ENCODE measurements around the gene ZKSCAN4.

Gene ZKSCAN4

DNA sequence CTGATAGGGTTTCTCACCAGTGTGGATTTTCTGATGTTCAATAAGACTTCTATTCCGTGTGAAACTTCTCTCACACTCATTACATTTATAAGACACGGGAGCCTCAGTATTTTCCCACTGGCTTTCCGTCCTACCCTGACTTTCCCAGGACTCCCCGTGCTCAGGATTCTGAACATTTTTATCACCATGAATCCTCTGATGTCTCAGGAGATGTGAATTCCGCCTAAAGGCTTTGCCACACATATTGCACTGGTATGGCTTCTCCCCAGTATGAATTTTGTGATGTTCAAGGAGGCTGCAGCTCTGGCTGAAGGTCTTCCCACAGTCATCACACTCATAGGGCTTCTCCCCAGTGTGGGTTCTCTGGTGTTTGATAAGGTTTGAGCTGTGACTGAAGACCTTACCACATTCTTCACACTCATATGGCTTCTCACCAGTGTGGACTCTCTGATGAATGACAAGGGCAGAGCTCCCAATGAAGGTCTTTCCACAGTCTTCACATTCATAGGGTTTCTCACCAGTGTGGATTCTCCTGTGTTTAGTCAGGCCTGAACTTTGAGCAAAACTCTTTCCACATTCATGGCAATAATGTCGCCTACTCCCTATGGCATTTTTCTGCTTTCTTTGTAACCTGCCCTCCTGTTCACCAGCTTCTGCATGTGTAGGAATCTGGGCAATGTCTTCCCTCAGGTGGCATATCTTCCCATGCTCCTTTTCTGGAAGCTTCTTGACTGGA is 6.7 kb downstream of the ZKSCAN4 start:
- peaks cover 37% of the 10 kb centered on the region for H3K36me3 ChIP-seq (ENCODE audit: insufficient read depth, low read length)
- H3K9me3 ChIP-seq (ENCODE audit: low read length) = no peaks in the 10 kb centered on the region
- no peak overlapping the region for H3K9ac ChIP-seq (ENCODE audit: low read length)
- no peaks in the 10 kb centered on the region for H3K27me3 ChIP-seq (ENCODE audit: control insufficient read depth in 1 of 2, insufficient read depth in 2 of 2, low read length in 2 of 2)
- H3K4me1 ChIP-seq (ENCODE audit: insufficient read depth, low read length) = peaks cover 3% of the 10 kb centered on the region
- H3K27ac ChIP-seq (ENCODE audit: low read depth, low read length) = no peak overlapping the region
- H3K4me3 ChIP-seq (ENCODE audit: low read depth in 1 of 2, low read length in 2 of 2) = no peak overlapping the region

- Histone ChIP-seq H3K36me3 (ENCODE audit: insufficient read depth, low read length) (peaks cover 37% of the 10 kb centered on the region), H3K4me1 (ENCODE audit: insufficient read depth, low read length) (no peaks in the 10 kb centered on the region), H3K27ac (ENCODE audit: low read depth, low read length) (no peak overlapping the region), H3K9ac (ENCODE audit: low read length) (no peak overlapping the region), H3K27me3 (ENCODE audit: control insufficient read depth in 1 of 2, insufficient read depth in 2 of 2, low read length in 2 of 2) (no peaks in the 10 kb centered on the region), H3K4me3 (ENCODE audit: low read depth in 1 of 2, low read length in 2 of 2) (no peak overlapping the region), H3K9me3 (ENCODE audit: low read length) (no peaks in the 10 kb centered on the region)
Observed at GRCh38 chr6:28243946-28244345, 8.1 kb downstream of the ZKSCAN4 start.

DNA sequence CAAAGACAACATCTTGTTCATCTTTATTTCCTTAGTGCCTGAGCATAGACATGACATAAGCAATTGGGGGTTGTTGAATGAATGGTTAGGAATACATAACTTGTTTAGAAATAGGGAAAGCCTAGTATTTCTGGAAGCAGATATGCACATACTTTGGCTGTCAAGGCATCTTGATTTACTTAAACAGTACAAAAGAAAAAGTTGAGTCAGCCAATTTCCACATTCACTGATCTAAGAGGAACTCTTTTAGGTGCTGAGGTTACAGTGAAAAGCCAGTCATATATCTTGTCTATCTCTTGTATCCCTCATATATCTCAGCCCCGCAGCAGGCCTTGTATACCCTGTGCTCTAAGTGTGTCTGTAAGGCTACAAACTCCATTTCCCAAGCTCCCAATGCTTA is 11.6 kb downstream of the ZKSCAN4 start:
- no peak overlapping the region for H3K27ac ChIP-seq (ENCODE audit: low read depth, low read length)
- no peaks in the 10 kb centered on the region for H3K9me3 ChIP-seq (ENCODE audit: low read length)
- no peaks in the 10 kb centered on the region for H3K4me1 ChIP-seq (ENCODE audit: insufficient read depth, low read length)
- H3K9ac ChIP-seq (ENCODE audit: low read length) = no peak overlapping the region
- peaks cover 10% of the 10 kb centered on the region for H3K36me3 ChIP-seq (ENCODE audit: insufficient read depth, low read length)
- no peak overlapping the region for H3K4me3 ChIP-seq (ENCODE audit: low read depth in 1 of 2, low read length in 2 of 2)
- no peaks in the 10 kb centered on the region for H3K27me3 ChIP-seq (ENCODE audit: control insufficient read depth in 1 of 2, insufficient read depth in 2 of 2, low read length in 2 of 2)

DNA sequence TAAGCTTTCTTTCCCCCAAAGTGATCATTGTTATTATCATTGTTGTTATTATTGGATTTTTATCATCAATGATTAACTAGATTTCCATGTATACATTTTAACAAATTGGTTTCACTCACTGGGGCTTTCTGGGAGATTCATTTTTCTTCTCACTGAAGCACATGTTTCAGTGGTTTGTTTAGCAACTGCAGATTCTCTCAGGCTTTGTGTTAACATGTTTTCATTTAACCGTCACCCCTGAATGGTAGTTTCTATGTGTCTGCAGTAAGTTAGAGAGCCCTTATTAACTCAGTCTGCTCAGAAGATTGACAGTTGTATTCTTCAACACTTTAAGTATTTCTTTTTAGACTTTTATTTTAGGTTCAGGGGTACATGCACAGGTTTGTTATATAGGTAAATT is 12.4 kb downstream of the ZKSCAN4 start:
- H3K9me3 ChIP-seq (ENCODE audit: low read length) = no peaks in the 10 kb centered on the region
- no peak overlapping the region for H3K27ac ChIP-seq (ENCODE audit: low read depth, low read length)
- no peak overlapping the region for H3K9ac ChIP-seq (ENCODE audit: low read length)
- no peak overlapping the region for H3K4me3 ChIP-seq (ENCODE audit: low read depth in 1 of 2, low read length in 2 of 2)
- H3K36me3 ChIP-seq (ENCODE audit: insufficient read depth, low read length) = peaks cover 2% of the 10 kb centered on the region
- no peaks in the 10 kb centered on the region for H3K27me3 ChIP-seq (ENCODE audit: control insufficient read depth in 1 of 2, insufficient read depth in 2 of 2, low read length in 2 of 2)
- no peaks in the 10 kb centered on the region for H3K4me1 ChIP-seq (ENCODE audit: insufficient read depth, low read length)

DNA sequence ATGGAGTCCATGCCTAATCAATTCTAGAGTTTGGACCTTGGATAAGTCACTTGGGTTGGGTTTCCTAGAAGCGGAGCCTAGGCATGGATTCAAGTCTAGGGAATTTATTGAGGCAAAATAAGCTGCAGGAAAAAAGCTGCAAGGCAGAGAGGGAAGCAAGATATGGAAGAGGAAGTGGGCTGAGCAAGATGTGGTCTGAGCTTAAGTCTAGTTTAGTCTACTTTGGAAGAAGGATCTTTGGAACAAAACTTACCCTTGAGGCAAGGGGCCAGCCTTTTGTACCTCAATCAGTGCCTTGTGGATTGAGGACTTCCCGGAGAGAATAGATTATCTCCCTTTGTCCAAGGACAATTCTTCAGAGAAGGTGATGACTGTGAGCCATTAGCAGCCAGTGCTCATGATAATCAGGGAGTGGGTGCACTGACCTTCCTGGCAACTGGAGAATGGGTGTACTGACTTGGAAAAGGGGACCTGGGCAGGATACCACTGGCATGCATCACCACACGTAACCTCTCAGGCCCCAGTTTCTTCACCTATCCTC is 16.1 kb downstream of the ZKSCAN4 start:
- no peak overlapping the region for H3K27ac ChIP-seq (ENCODE audit: low read depth, low read length)
- H3K4me1 ChIP-seq (ENCODE audit: insufficient read depth, low read length) = no peaks in the 10 kb centered on the region
- no peaks in the 10 kb centered on the region for H3K27me3 ChIP-seq (ENCODE audit: control insufficient read depth in 1 of 2, insufficient read depth in 2 of 2, low read length in 2 of 2)
- no peaks in the 10 kb centered on the region for H3K9me3 ChIP-seq (ENCODE audit: low read length)
- no peak overlapping the region for H3K9ac ChIP-seq (ENCODE audit: low read length)
- peaks cover 19% of the 10 kb centered on the region for H3K36me3 ChIP-seq (ENCODE audit: insufficient read depth, low read length)
- no peak overlapping the region for H3K4me3 ChIP-seq (ENCODE audit: low read depth in 1 of 2, low read length in 2 of 2)

DNA sequence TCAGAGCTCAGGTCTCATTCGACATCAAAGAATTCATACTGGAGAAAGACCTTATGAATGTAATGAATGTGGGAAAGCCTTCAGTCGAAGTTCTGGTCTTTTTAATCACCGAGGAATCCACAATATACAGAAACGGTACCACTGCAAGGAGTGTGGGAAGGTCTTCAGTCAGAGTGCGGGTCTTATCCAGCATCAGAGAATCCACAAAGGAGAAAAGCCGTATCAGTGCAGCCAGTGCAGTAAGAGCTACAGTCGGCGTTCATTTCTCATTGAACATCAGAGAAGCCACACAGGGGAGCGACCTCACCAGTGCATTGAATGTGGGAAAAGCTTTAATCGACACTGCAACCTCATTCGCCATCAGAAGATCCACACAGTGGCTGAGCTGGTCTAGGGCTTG is 19.3 kb downstream of the ZKSCAN4 start:
- no peaks in the 10 kb centered on the region for H3K27me3 ChIP-seq (ENCODE audit: control insufficient read depth in 1 of 2, insufficient read depth in 2 of 2, low read length in 2 of 2)
- H3K36me3 ChIP-seq (ENCODE audit: insufficient read depth, low read length) = peaks cover 47% of the 10 kb centered on the region
- H3K27ac ChIP-seq (ENCODE audit: low read depth, low read length) = no peak overlapping the region
- no peak overlapping the region for H3K9ac ChIP-seq (ENCODE audit: low read length)
- H3K4me1 ChIP-seq (ENCODE audit: insufficient read depth, low read length) = no peaks in the 10 kb centered on the region
- H3K9me3 ChIP-seq (ENCODE audit: low read length) = no peaks in the 10 kb centered on the region
- H3K4me3 ChIP-seq (ENCODE audit: low read depth in 1 of 2, low read length in 2 of 2) = no peak overlapping the region

DNA sequence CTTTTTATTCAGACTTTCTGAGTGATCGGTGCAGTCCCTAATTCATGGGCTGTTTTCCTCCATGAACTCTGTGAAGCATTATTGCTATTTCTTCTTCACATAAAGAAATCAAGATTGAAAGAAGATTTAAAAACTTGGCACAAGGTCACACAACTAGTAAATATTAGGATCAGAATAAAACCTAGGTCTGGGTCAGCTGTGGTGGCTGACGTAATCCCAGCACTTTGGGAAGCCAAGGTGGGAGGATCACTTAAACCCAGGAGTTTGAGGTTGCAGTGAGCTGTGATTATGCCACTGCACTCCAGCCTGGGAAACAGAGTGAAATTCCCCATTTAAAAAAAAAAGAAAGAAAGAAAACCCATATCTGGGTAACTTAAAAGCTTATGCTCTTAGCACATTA is 25.6 kb downstream of the ZKSCAN4 start:
- Histone ChIP-seq H3K9me3 (ENCODE audit: low read length) (no peaks in the 10 kb centered on the region), H3K27ac (ENCODE audit: low read depth, low read length) (no peak overlapping the region), H3K27me3 (ENCODE audit: control insufficient read depth in 1 of 2, insufficient read depth in 2 of 2, low read length in 2 of 2) (no peaks in the 10 kb centered on the region), H3K9ac (ENCODE audit: low read length) (no peak overlapping the region), H3K36me3 (ENCODE audit: insufficient read depth, low read length) (peaks cover 38% of the 10 kb centered on the region), H3K4me1 (ENCODE audit: insufficient read depth, low read length) (peaks cover 21% of the 10 kb centered on the region), H3K4me3 (ENCODE audit: low read depth in 1 of 2, low read length in 2 of 2) (no peak overlapping the region)

GRCh38 chr6:28225056-28225834 is 26.8 kb downstream of the ZKSCAN4 start, which contains the start of gene ZSCAN9:
TSS of gene ZSCAN9 (plus strand) at chr6:28225275. CDS start at chr6:28227085, 1,810 bp downstream.
- no peaks in the 10 kb centered on the region for H3K9me3 ChIP-seq (ENCODE audit: low read length)
- peaks cover 28% of the 10 kb centered on the region for H3K36me3 ChIP-seq (ENCODE audit: insufficient read depth, low read length)
- peak within 1 kb of the TSS; percentile 82 to 95 for H3K4me3 ChIP-seq (ENCODE audit: low read depth in 1 of 2, low read length in 2 of 2)
- peaks cover 21% of the 10 kb centered on the region for H3K4me1 ChIP-seq (ENCODE audit: insufficient read depth, low read length)
- H3K27ac ChIP-seq (ENCODE audit: low read depth, low read length) = peak within 1 kb of the TSS; percentile 78
- no peaks in the 10 kb centered on the region for H3K27me3 ChIP-seq (ENCODE audit: control insufficient read depth in 1 of 2, insufficient read depth in 2 of 2, low read length in 2 of 2)
- H3K9ac ChIP-seq (ENCODE audit: low read length) = peak within 1 kb of the TSS; percentile 65

GRCh38 chr6:28224131-28225055 is 27.7 kb downstream of the ZKSCAN4 start:
- H3K36me3 ChIP-seq (ENCODE audit: insufficient read depth, low read length) = peaks cover 23% of the 10 kb centered on the region
- H3K9ac ChIP-seq (ENCODE audit: low read length) = peak overlapping the region; percentile 65
- peaks cover 21% of the 10 kb centered on the region for H3K4me1 ChIP-seq (ENCODE audit: insufficient read depth, low read length)
- peak overlapping the region; percentile 78 for H3K27ac ChIP-seq (ENCODE audit: low read depth, low read length)
- H3K27me3 ChIP-seq (ENCODE audit: control insufficient read depth in 1 of 2, insufficient read depth in 2 of 2, low read length in 2 of 2) = peaks cover 0 to 4% of the 10 kb centered on the region in 2 donors
- H3K9me3 ChIP-seq (ENCODE audit: low read length) = no peaks in the 10 kb centered on the region
- peak overlapping the region; percentile 82 to 95 for H3K4me3 ChIP-seq (ENCODE audit: low read depth in 1 of 2, low read length in 2 of 2)

GRCh38 chr6:28220257-28221133 is 31.6 kb downstream of the ZKSCAN4 start:
- Histone ChIP-seq H3K27ac (ENCODE audit: low read depth, low read length) (no peak overlapping the region), H3K36me3 (ENCODE audit: insufficient read depth, low read length) (no peaks in the 10 kb centered on the region), H3K4me3 (ENCODE audit: low read depth in 1 of 2, low read length in 2 of 2) (no peak overlapping the region), H3K27me3 (ENCODE audit: control insufficient read depth in 1 of 2, insufficient read depth in 2 of 2, low read length in 2 of 2) (peaks cover 2 to 11% of the 10 kb centered on the region in 2 donors), H3K4me1 (ENCODE audit: insufficient read depth, low read length) (peaks cover 10% of the 10 kb centered on the region), H3K9ac (ENCODE audit: low read length) (no peak overlapping the region), H3K9me3 (ENCODE audit: low read length) (no peaks in the 10 kb centered on the region)

All from muscle layer of colon (tissue), 2 donors.